ENCODE results near the gene PRX.
A peak's percentile ranks its signal among the peaks of the same experiment; 100 is the strongest.

The PRX gene

GRCh38 chr19:40369797-40370196 lies 43.4 kb downstream of the PRX start:
- Histone ChIP-seq H3K36me3 (ENCODE audit: control insufficient read depth in 1 of 2, insufficient read depth in 2 of 2, low read length in 2 of 2) (peaks cover 27 to 78% of the 10 kb centered on the region in 2 donors), H3K4me1 (ENCODE audit: control insufficient read depth in 1 of 2, insufficient read depth in 2 of 2, low read length in 2 of 2) (peaks cover 0 to 23% of the 10 kb centered on the region in 2 donors), H3K27me3 (ENCODE audit: low read depth, low read length) (no peaks in the 10 kb centered on the region), H3K4me3 (ENCODE audit: low read depth in 1 of 2, low read length in 2 of 2) (no peak overlapping the region), H3K27ac (ENCODE audit: low read length) (no peak overlapping the region), H3K9me3 (ENCODE audit: control insufficient read depth in 1 of 2, low read length in 2 of 2) (no peaks in the 10 kb centered on the region)

DNA sequence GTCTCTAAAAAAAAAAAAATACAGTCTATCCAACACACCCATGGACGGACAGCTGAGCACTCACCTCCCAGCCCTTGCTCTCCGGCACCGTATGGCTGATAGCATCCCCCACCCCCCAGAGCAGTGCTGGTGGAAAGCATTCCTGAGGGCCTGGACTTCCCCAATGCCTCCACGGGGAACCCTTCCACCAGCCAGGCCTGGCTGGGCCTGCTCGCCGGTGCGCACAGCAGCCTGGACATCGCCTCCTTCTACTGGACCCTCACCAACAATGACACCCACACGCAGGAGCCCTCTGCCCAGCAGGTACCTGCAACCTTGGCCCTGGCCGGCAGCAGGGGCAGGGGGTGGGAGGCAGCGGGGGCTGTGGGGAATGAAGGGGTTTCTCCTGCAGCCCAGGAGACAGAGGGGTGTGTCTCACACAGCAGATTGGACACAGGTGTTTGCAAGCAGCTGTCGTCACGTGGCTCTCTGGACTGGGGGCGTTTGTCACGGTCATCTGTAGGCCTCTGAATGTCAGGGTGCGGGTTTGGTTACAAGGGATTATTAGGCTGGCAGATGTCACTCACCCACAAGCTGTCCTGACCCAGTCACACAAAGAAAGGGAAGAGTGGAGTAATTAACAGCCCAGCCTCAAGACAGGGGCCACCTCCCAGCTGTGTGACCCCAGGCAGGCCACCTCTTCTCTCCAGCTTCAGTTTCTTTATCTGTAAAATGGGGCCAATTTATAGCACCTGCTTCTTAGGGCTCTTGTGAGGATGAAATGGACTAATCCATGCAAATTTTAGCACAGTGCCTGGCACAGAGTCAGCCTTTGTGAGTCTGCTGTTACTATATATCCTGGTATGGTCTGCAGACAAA lies 45.4 kb downstream of the PRX start:
- Histone ChIP-seq H3K4me3 (ENCODE audit: low read depth in 1 of 2, low read length in 2 of 2) (no peak overlapping the region), H3K27ac (ENCODE audit: low read length) (no peak overlapping the region), H3K4me1 (ENCODE audit: control insufficient read depth in 1 of 2, insufficient read depth in 2 of 2, low read length in 2 of 2) (peaks cover 0 to 23% of the 10 kb centered on the region in 2 donors), H3K27me3 (ENCODE audit: low read depth, low read length) (no peaks in the 10 kb centered on the region), H3K9me3 (ENCODE audit: control insufficient read depth in 1 of 2, low read length in 2 of 2) (no peaks in the 10 kb centered on the region), H3K36me3 (ENCODE audit: control insufficient read depth in 1 of 2, insufficient read depth in 2 of 2, low read length in 2 of 2) (peaks cover 17 to 58% of the 10 kb centered on the region in 2 donors)

DNA sequence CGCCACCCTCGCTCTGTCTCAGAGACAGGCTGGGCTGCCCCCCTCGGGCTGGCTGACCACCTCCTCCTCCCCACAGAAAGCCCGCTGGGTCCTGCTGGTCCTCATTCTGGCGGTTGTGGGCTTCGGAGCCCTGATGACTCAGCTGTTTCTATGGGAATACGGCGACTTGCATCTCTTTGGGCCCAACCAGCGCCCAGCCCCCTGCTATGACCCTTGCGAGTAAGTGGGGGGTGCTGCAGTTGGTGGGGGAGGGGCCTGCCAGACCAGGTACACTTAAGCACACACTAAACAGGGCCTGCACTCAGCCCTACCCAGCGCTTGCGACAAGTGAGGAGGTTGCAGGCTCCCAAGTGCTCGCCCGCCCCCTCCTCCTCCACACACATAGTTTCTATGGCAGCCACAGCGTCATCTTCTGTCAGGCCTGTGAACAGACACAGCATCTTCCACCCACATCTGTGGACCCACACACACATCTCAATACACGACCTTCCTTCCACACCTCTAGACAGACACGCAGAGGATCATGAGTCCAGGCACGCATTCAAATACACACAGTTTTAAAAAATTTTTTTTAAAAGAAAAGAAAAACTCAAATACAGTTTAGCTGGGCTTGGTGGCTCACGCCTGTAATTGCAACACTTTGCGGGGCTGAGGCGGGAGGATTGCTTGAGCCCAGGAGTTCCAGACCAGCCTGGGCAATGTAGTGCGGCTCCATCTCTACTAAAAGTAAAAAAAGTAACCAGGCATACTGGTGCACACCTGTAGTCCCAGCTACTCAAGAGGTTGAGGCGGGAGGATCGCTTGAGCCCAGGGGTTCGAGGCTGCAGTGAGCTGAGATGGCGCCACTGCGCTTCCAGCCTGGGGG lies 46.2 kb downstream of the PRX start:
- Histone ChIP-seq H3K27ac (ENCODE audit: low read length) (no peak overlapping the region), H3K4me1 (ENCODE audit: control insufficient read depth in 1 of 2, insufficient read depth in 2 of 2, low read length in 2 of 2) (peaks cover 0 to 23% of the 10 kb centered on the region in 2 donors), H3K4me3 (ENCODE audit: low read depth in 1 of 2, low read length in 2 of 2) (peak overlapping the region; percentile 50 to 58), H3K27me3 (ENCODE audit: low read depth, low read length) (no peaks in the 10 kb centered on the region), H3K9me3 (ENCODE audit: control insufficient read depth in 1 of 2, low read length in 2 of 2) (no peaks in the 10 kb centered on the region), H3K36me3 (ENCODE audit: control insufficient read depth in 1 of 2, insufficient read depth in 2 of 2, low read length in 2 of 2) (peaks cover 14 to 50% of the 10 kb centered on the region in 2 donors)

DNA sequence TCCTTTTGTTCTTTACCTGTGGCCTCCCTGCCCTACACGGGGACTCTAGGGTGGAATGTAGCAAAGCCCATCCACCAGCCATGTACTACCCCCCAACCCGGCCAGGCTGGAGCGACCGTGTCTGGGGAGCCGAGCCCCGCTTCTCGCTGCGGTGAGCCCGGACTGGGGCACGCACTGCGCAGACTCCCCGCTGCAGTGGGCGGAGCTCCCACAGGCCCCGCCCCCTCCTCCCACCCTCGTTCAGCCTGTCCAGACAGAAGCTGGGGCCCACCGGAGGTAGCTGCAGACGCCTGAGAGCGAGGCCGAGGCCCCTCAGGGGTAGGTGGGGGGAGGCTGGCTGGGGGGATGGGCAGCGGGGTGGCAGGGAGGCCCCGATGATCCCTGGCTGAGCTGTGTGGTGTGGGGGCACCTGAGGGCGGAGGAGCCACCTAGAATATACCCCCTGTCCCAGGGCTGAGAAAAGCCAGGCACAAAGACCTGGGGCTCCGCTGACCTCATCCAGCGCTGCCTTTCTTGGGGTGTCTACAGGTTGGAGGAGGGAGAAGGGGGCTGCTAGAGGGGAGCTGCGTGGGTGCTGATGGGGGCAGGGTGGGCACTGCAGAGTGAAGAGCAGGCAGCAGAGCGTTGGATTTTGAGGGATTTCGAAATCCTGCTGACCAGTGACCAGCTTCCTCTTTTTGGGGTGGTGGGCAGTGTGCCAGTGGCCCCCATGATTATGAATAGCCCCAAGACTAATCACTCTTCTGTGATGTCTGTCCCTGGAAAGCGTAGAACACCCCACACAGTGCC lies 47.4 kb downstream of the PRX start:
- Histone ChIP-seq H3K27ac (ENCODE audit: low read length) (no peak overlapping the region), H3K9me3 (ENCODE audit: control insufficient read depth in 1 of 2, low read length in 2 of 2) (no peaks in the 10 kb centered on the region), H3K4me3 (ENCODE audit: low read depth in 1 of 2, low read length in 2 of 2) (peak overlapping the region; percentile 50 to 58), H3K36me3 (ENCODE audit: control insufficient read depth in 1 of 2, insufficient read depth in 2 of 2, low read length in 2 of 2) (peaks cover 14 to 40% of the 10 kb centered on the region in 2 donors), H3K27me3 (ENCODE audit: low read depth, low read length) (no peaks in the 10 kb centered on the region), H3K4me1 (ENCODE audit: control insufficient read depth in 1 of 2, insufficient read depth in 2 of 2, low read length in 2 of 2) (peaks cover 0 to 23% of the 10 kb centered on the region in 2 donors)

GRCh38 chr19:40365010-40365409 lies 48.2 kb downstream of the PRX start:
- Histone ChIP-seq H3K36me3 (ENCODE audit: control insufficient read depth in 1 of 2, insufficient read depth in 2 of 2, low read length in 2 of 2) (peaks cover 13 to 35% of the 10 kb centered on the region in 2 donors), H3K4me3 (ENCODE audit: low read depth in 1 of 2, low read length in 2 of 2) (peak overlapping the region; percentile 50 to 58), H3K27me3 (ENCODE audit: low read depth, low read length) (no peaks in the 10 kb centered on the region), H3K27ac (ENCODE audit: low read length) (no peak overlapping the region), H3K4me1 (ENCODE audit: control insufficient read depth in 1 of 2, insufficient read depth in 2 of 2, low read length in 2 of 2) (peaks cover 0 to 23% of the 10 kb centered on the region in 2 donors), H3K9me3 (ENCODE audit: control insufficient read depth in 1 of 2, low read length in 2 of 2) (no peaks in the 10 kb centered on the region)

DNA sequence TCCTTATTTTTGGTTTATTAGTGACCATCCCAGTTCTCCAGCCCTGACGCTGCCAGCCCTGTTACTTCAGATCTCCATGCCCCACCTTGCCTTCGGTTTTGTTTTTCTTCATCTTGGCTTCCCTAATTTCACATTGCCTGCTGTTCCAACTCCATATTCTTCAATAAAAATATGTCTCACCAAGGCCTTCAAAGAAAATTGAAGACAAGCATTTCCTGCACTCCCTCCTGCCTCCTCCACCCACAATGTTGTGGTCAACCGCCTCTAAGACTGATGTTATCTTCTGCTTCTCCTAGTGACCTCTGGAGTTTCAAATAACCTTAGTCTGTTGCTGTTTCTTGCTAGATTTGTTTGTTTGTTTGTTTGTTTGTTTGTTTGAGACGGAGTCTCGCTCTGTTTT lies 50.1 kb downstream of the PRX start:
- Histone ChIP-seq H3K27ac (ENCODE audit: low read length) (no peak overlapping the region), H3K27me3 (ENCODE audit: low read depth, low read length) (no peaks in the 10 kb centered on the region), H3K4me1 (ENCODE audit: control insufficient read depth in 1 of 2, insufficient read depth in 2 of 2, low read length in 2 of 2) (peaks cover 0 to 23% of the 10 kb centered on the region in 2 donors), H3K9me3 (ENCODE audit: control insufficient read depth in 1 of 2, low read length in 2 of 2) (no peaks in the 10 kb centered on the region), H3K4me3 (ENCODE audit: low read depth in 1 of 2, low read length in 2 of 2) (no peak overlapping the region), H3K36me3 (ENCODE audit: control insufficient read depth in 1 of 2, insufficient read depth in 2 of 2, low read length in 2 of 2) (peaks cover 5 to 23% of the 10 kb centered on the region in 2 donors)

GRCh38 chr19:40362160-40362559 lies 51.0 kb downstream of the PRX start:
- Histone ChIP-seq H3K36me3 (ENCODE audit: control insufficient read depth in 1 of 2, insufficient read depth in 2 of 2, low read length in 2 of 2) (peaks cover 0 to 14% of the 10 kb centered on the region in 2 donors), H3K27me3 (ENCODE audit: low read depth, low read length) (no peaks in the 10 kb centered on the region), H3K27ac (ENCODE audit: low read length) (no peak overlapping the region), H3K9me3 (ENCODE audit: control insufficient read depth in 1 of 2, low read length in 2 of 2) (no peaks in the 10 kb centered on the region), H3K4me1 (ENCODE audit: control insufficient read depth in 1 of 2, insufficient read depth in 2 of 2, low read length in 2 of 2) (peaks cover 0 to 23% of the 10 kb centered on the region in 2 donors), H3K4me3 (ENCODE audit: low read depth in 1 of 2, low read length in 2 of 2) (no peak overlapping the region)

DNA sequence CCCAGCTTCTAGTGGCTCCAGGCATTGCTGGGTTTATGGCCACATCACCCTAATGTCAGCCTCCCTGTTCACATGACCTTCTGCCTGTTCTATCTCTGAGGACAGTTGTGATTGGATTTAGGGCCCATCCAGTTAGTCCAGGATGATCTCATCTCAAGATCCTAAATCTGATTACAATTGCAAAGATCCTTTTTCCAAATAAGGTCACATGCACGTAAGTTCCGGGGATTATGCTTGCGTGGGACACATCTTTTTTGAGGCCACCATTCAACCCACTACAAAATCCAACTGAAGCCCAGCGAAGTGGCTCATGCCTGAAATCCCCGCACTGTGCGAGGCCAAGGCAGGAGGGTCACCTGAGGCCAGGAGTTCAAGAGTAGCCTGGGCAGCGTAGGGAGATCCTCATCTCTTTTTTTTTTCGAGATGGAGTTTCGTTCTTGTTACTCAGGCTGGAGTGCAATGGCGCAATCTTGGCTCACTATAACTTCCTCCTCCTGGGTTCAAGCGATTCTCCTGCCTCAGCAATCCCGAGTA lies 52.4 kb downstream of the PRX start:
- Histone ChIP-seq H3K27ac (ENCODE audit: low read length) (no peak overlapping the region), H3K27me3 (ENCODE audit: low read depth, low read length) (no peaks in the 10 kb centered on the region), H3K36me3 (ENCODE audit: control insufficient read depth in 1 of 2, insufficient read depth in 2 of 2, low read length in 2 of 2) (peaks cover 0 to 6% of the 10 kb centered on the region in 2 donors), H3K4me1 (ENCODE audit: control insufficient read depth in 1 of 2, insufficient read depth in 2 of 2, low read length in 2 of 2) (peaks cover 0 to 10% of the 10 kb centered on the region in 2 donors), H3K9me3 (ENCODE audit: control insufficient read depth in 1 of 2, low read length in 2 of 2) (no peaks in the 10 kb centered on the region), H3K4me3 (ENCODE audit: low read depth in 1 of 2, low read length in 2 of 2) (no peak overlapping the region)

DNA sequence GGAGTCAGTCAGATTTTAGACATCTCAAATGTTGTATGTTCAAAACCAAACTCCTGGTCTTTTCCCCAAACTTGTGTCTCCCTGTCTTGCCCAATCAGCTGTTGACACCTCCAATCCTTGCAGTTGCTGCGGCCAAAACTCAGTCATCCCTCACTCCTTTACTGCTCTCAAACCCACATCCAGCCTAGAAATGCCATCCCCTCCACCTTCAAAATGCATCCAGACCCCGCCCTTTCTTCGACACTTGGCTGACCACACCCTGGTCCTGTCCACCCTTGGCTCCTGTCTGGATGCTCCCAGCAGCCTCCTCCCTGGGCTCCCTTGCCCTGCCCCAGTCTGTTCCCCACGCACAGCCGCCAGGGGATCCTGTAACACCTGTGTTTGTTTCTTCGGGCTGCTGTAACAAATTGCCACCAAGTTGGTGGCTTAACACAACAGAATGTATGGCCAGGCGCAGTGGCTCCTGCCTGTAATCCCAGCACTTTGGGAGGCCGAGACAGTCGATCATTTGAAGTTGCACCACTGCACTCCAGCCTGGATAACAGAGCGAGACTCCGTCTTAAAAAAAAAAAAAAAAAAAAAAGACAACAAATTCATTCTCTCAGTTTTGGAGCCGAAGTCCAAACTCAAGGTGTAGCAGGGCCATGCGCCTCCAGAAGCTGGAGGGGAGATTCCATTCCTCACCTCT lies 53.0 kb downstream of the PRX start:
- Histone ChIP-seq H3K4me1 (ENCODE audit: control insufficient read depth in 1 of 2, insufficient read depth in 2 of 2, low read length in 2 of 2) (peaks cover 0 to 4% of the 10 kb centered on the region in 2 donors), H3K27me3 (ENCODE audit: low read depth, low read length) (no peaks in the 10 kb centered on the region), H3K4me3 (ENCODE audit: low read depth in 1 of 2, low read length in 2 of 2) (no peak overlapping the region), H3K9me3 (ENCODE audit: control insufficient read depth in 1 of 2, low read length in 2 of 2) (no peaks in the 10 kb centered on the region), H3K36me3 (ENCODE audit: control insufficient read depth in 1 of 2, insufficient read depth in 2 of 2, low read length in 2 of 2) (peaks cover 0 to 6% of the 10 kb centered on the region in 2 donors), H3K27ac (ENCODE audit: low read length) (no peak overlapping the region)

- Histone ChIP-seq H3K36me3 (ENCODE audit: control insufficient read depth in 1 of 2, insufficient read depth in 2 of 2, low read length in 2 of 2) (peaks cover 0 to 6% of the 10 kb centered on the region in 2 donors), H3K4me1 (ENCODE audit: control insufficient read depth in 1 of 2, insufficient read depth in 2 of 2, low read length in 2 of 2) (no peaks in the 10 kb centered on the region), H3K27me3 (ENCODE audit: low read depth, low read length) (no peaks in the 10 kb centered on the region), H3K4me3 (ENCODE audit: low read depth in 1 of 2, low read length in 2 of 2) (no peak overlapping the region), H3K9me3 (ENCODE audit: control insufficient read depth in 1 of 2, low read length in 2 of 2) (no peaks in the 10 kb centered on the region), H3K27ac (ENCODE audit: low read length) (no peak overlapping the region)
Measured at GRCh38 chr19:40358773-40359172, 54.4 kb downstream of the PRX start.

Data from muscle layer of duodenum (tissue), 2 donors.